Cardiac fibroblast (primary cell): ENCODE data around the gene TSPAN32.

Source experiments
- DNase-seq, 2 donors: peaks; one replicate each; pipeline versions ENCODE4 v3.0.0 to v3.0.0-alpha.2; 2010; ENCODE audit warnings: low read depth in 2 of 2
- H3K4me3 ChIP-seq, 2 donors: replicated peaks in 1 of 2; 1 replicate in 1 of 2; 2 replicates in 1 of 2; pipeline ENCODE4 v1.5.1; 2011; ENCODE audit warnings: low read depth in 2 of 2, low read length in 2 of 2, mild to moderate bottlenecking in 2 of 2, moderate library complexity in 1 of 2
- CTCF ChIP-seq: IDR thresholded peaks from one replicate; pipeline ENCODE4 v1.5.1; 2011; ENCODE audit warnings: low read depth, mild to moderate bottlenecking, low read length, inconsistent platforms

TSPAN32 gene

GRCh38 chr11:2358754-2359442 is 57.1 kb downstream of the TSPAN32 start:
- no peak overlapping the region for H3K4me3 ChIP-seq
- DNase-seq, result no peak
- no peak for TF ChIP-seq CTCF

- H3K4me3 ChIP-seq, result no peak overlapping the region
- TF ChIP-seq CTCF, result no peak
- DNase-seq, result no peak
These were observed 57.7 kb downstream of the TSPAN32 start for GRCh38 chr11:2359557-2359956.

GRCh38 chr11:2360081-2360642 is 58.3 kb downstream of the TSPAN32 start:
- DNase-seq, result no peak
- TF ChIP-seq CTCF, result no peak
- H3K4me3 ChIP-seq, result no peak overlapping the region

- no peak for TF ChIP-seq CTCF
- DNase-seq, result no peak
- no peak overlapping the region for H3K4me3 ChIP-seq
These were observed 59.8 kb downstream of the TSPAN32 start for GRCh38 chr11:2361565-2361964.

- no peak for DNase-seq
- no peak for TF ChIP-seq CTCF
These were observed 60.6 kb downstream of the TSPAN32 start for GRCh38 chr11:2362414-2362813.

GRCh38 chr11:2363130-2363529 is 61.3 kb downstream of the TSPAN32 start:
- no peak overlapping the region for H3K4me3 ChIP-seq
- no peak for DNase-seq
- no peak for TF ChIP-seq CTCF

More at GRCh38 chr11:2362414-2362813, 60.6 kb downstream of the TSPAN32 start:
- H3K4me3 ChIP-seq, result no peak overlapping the region
